Measurements from ENCODE around the gene FAM229A. TPM values are rescaled to one million over a fixed set of nuclear protein-coding genes. Genes with fewer than 3 reads are reported as not detected.
A peak's percentile ranks its signal among the peaks of the same experiment; 100 is the strongest.
"Not testable (repeated sequence)": the region's sequence is repeated elsewhere in the genome, so short reads cannot be mapped to it uniquely, and the experiment has no call there.

Gene FAM229A
- total RNA-seq (2014; rRNA removed; shearing (Covaris generic)), result 0.42 and 1.2 TPM in 2 replicates

DNA sequence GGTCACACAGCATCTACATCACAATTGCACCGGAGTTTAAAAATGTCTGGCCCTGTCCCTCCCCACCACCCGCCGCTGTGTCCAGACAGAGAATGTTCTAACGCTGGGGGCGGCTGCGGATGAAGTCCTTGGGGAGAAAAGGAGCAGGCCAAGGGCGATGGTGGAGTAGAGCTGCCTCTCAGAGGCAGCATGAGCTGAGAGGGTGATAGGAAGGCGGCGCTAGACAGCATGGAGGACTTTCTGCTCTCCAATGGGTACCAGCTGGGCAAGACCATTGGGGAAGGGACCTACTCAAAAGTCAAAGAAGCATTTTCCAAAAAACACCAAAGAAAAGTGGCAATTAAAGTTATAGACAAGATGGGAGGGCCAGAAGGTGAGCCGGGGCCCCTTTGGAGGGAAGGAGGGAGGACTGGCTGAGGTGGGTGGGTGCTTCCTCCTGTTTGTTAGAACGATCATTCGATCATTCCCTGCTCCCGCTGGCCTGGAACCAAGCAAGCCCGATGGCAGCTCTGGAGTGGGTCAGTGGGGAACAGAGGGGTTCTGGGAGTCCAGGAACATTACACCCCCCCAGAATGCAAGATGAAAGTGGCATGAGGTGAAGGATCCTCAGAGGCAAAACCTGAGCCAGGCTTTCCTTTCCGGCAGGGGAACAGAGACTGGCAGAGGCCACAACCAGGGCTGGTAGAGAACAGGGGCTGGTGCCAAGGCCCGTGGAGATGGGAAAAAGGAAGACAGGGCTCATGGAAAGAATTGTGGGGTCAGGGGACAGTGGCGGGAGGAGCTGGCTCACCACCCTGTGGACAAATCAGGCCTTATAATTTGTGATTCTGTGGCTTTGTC, at the start of gene FAM229A, which contains the start of gene TSSK3:
Gene FAM229A, minus strand, starts transcription at position 12 of the 840 bp plus-strand sequence. CDS start 394 bp downstream, outside the sequence.
Gene TSSK3, plus strand, starts transcription at position 66 of the 840 bp plus-strand sequence. Its CDS starts 163 bp downstream, at position 229.
- no peak for DNase-seq (ENCODE audit: low read depth)

GRCh38 chr1:32411261-32411660, 49.0 kb upstream of the FAM229A start:
- no peak for DNase-seq (ENCODE audit: low read depth)

DNA sequence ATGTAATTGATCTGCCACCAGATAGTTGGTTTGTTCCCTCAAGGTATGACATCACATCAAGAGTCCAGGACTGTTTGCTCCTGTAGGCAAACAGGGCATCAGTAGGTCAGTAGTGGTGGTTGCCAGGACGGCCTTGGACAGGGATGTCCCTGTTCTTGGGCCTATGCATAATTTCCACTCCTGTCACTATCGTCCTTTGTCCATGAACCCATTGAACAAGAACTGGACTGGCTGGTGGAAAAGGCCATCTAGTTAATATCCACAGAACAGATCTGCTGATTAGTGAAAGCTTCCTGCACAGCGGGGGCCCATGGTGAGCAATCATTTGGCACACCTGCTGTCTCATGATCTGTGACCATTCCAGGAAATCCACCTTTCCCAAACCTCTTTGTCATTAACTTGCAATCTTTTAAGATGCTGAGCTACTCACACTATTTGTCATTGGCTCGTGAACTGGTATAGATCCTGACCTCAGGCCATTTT, 44.4 kb upstream of the FAM229A start:
- no peak for DNase-seq (ENCODE audit: low read depth)

DNA sequence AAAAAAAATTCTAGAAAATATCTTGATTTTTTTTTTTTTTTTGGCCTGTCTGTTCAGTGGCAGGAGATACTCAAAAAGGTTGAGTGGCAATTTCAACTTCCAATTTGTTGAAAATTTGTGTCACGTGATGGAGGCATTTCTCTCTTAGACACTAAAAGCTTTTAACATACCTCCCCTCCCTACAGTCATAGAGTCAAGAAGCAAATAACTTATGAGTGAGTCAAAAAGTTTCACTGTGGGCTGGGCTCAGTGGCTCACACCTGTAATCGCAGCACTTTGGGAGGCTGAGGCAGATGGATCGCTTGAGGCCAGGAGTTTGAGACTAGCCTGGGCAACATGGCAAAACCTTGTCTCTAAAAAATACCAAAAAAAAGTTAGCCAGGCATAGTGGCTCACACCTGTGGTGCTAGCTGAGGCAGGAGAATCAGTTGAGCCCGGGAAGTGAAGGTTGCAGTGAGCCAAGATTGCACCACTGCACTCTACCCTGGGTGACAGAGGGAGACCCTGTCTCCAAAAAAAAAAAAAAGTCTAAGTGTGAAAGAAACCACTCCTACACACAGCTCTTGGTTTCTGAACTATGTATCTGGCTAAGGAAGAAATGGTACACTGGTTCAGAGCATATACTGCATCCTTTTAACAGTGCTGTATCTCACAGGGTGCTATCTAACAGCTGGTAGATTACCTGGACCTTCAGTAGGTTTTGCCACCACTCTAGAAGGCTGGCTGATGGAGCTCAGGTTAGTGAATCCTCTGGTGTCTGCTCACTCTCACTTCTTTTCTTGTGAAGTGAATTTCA, 43.6 kb upstream of the FAM229A start:
- no peak for DNase-seq (ENCODE audit: low read depth)

GRCh38 chr1:32404946-32405345, 42.7 kb upstream of the FAM229A start:
- no peak for DNase-seq (ENCODE audit: low read depth)

DNA sequence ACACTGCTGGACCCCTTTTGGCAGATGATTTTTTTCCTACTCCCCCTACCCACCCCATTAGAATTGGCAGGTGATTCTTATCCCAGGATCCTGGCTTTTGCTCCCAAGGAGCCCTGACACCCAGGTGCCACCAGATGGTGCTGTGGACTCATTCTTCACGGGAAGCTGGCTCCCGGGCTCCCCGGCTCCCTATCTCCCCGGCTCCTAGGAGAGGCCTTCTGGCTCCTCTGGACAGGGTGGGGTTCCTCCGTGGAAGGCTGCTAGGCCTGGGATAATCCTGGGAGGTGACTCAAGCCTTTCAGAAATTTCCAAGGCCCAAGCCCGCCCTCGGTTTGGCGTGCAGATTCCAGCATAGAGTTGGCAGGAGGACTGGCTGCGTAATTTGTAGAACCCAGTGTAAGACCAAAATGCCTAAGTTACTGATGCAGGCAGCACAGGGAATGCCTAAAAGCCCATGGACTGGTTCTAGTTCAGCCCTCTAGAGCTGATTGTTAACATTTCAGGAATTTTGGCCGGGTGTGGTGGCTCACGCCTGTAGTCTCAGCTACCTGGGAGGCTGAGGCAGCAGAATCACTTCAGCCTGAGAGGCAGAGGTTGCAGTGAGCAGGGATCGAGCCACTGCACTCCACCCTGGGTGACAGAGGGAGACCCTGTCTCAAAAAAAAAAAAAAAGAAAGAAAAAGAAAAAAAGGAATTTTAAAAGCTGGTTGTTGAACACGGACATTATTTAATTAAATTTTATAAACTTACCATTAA, 38.8 kb upstream of the FAM229A start:
- peak; percentile 80 for DNase-seq (ENCODE audit: low read depth)

GRCh38 chr1:32399843-32400242, 37.6 kb upstream of the FAM229A start:
- DNase-seq (ENCODE audit: low read depth), result no peak

- DNase-seq (ENCODE audit: low read depth), result peak; percentile 47
Measured at GRCh38 chr1:32398401-32398800, 36.1 kb upstream of the FAM229A start.

DNA sequence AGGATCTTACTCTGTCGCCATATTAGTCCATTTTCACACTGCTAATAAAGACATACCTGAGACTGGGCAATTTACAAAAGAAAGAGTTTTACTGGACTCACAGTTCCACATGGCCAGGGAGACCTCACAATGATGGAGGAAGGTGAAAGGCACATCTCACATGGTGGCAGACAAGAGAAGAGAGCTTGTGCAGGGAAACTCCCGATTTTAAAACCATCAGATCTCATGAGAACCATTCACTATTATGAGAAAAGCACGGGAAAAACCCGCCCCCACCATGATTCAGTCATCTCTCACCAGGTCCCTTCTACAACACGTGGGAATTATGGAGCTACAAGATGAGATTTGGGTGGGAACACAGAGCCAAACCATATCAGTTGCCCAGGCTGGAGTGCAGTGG, 34.2 kb upstream of the FAM229A start:
- not testable (repeated sequence) for DNase-seq (ENCODE audit: low read depth)

DNA sequence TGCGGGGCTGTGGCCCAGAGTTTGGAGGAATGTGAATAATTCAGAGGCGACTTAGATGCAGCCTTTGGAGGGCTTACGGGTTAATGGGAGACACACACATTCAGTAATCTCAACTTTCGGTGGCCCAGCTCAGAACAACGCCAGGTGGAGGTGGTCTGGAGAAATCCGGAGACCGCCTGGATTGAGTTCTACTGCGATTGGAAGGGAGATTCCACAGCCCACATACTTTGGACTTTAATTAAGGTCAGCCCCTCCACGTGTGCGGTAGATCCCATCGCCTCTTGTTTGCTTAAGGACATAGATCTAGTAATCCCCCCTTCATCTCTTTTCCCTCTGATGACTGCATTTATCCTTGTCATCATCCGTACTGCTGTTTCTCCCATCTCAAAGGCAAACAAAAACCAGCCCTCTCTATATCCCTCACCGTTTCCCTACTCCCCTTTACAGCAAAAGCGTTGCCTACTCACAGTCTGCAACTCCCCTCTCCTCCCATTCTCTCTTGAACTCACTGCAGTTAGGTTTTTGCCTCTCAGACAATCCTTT, 32.7 kb upstream of the FAM229A start:
- peak; percentile 23 for DNase-seq (ENCODE audit: low read depth)

GRCh38 chr1:32394141-32394889, 32.0 kb upstream of the FAM229A start, which contains the start of gene BSDC1:
BSDC1 (minus strand) TSS chr1:32394441; CDS start chr1:32394414, 27 bp downstream.
- DNase-seq (ENCODE audit: low read depth), result peak; percentile 99

- DNase-seq (ENCODE audit: low read depth), result peak; percentile 47
Measured at GRCh38 chr1:32393832-32394140, 31.5 kb upstream of the FAM229A start.

DNA sequence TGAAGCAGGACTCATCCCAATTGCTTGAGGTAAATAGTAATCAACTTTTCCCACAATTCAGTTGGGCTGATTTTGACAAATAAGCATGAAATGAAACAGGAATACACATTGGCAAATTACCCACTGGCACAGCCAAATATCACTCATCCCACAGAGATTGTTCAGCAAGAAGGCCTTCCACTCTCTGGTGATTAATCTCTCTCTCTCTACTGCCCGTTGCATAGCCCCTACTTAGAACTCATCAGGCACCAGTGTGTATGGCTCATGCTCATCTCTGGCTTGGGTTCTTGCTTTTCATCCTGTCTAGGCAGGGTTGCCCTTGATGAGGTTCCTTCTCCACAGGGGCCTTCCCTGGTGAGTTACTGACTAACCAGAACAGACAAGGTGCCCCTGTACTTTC, 30.9 kb upstream of the FAM229A start:
- no peak for DNase-seq (ENCODE audit: low read depth)

- DNase-seq (ENCODE audit: low read depth), result no peak
Measured at GRCh38 chr1:32392325-32392724, 30.0 kb upstream of the FAM229A start.

GRCh38 chr1:32390904-32391870, 28.9 kb upstream of the FAM229A start:
- DNase-seq (ENCODE audit: low read depth), result no peak

GRCh38 chr1:32388641-32389040, 26.4 kb upstream of the FAM229A start:
- no peak for DNase-seq (ENCODE audit: low read depth)

GRCh38 chr1:32386676-32387392, 24.5 kb upstream of the FAM229A start:
- no peak for DNase-seq (ENCODE audit: low read depth)

GRCh38 chr1:32380057-32380456, 17.8 kb upstream of the FAM229A start:
- DNase-seq (ENCODE audit: low read depth), result no peak

All from M059J (cell line).